ENCODE measurements around the gene ATXN7L3B. TPM values are rescaled to one million over a fixed set of nuclear protein-coding genes. Genes with fewer than 3 reads are reported as not detected.

ATXN7L3B gene
- total RNA-seq, 4 donors from 2014 or later = 35.1 to 42.7 (median 38.1) TPM

DNA sequence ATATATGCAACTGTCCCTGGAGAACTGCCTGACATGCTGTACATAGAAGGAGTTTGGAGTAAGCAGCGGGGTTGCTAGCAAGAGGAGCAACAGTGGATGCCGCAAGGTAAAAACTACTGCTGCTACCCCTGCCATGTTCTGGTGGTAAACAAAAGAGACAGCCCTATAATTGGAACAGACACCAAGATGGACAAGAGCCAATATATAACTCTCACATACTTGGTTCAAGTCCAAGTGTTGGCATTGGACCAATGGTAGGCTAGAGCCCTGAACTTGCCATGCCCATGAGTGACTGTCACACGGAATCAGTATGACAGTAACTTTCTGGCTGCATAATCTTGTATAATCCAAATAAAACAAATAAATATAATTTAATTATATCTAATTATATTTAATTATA lies 13.7 kb downstream of the ATXN7L3B start:
- intact Hi-C loops (cut with DNase I) = no loop called here
- H3K27me3 ChIP-seq = no peaks in the 10 kb centered on the region
- no peaks in the 10 kb centered on the region for H3K9me3 ChIP-seq
- TF ChIP-seq CTCF (IDR thresholded peaks at IDR 0.05) (no peak), POLR2A (IDR thresholded peaks at IDR 0.05) (no peak)
- DNase-seq = no peak
- no peak overlapping the region for H3K27ac ChIP-seq
- H3K36me3 ChIP-seq = no peaks in the 10 kb centered on the region
- no peaks in the 10 kb centered on the region for H3K4me1 ChIP-seq
- 86 to 89% methylated on average over 3 of the region's 3 CpGs for WGBS, 2 donors
- no peak overlapping the region for H3K4me3 ChIP-seq (replicated peaks in 1 of 3)

GRCh38 chr12:74552201-74552600 lies 14.6 kb downstream of the ATXN7L3B start:
- WGBS, 2 donors = 93 to 98% methylated on average over 2 of the region's 2 CpGs
- DNase-seq = no peak
- no peak overlapping the region for H3K27ac ChIP-seq
- intact Hi-C loops (cut with DNase I) = no loop called here
- TF ChIP-seq POLR2A (IDR thresholded peaks at IDR 0.05) (no peak), CTCF (IDR thresholded peaks at IDR 0.05) (no peak)
- H3K4me1 ChIP-seq = no peaks in the 10 kb centered on the region
- H3K27me3 ChIP-seq = no peaks in the 10 kb centered on the region
- H3K4me3 ChIP-seq (replicated peaks in 1 of 3) = no peak overlapping the region
- H3K36me3 ChIP-seq = no peaks in the 10 kb centered on the region
- H3K9me3 ChIP-seq = no peaks in the 10 kb centered on the region

DNA sequence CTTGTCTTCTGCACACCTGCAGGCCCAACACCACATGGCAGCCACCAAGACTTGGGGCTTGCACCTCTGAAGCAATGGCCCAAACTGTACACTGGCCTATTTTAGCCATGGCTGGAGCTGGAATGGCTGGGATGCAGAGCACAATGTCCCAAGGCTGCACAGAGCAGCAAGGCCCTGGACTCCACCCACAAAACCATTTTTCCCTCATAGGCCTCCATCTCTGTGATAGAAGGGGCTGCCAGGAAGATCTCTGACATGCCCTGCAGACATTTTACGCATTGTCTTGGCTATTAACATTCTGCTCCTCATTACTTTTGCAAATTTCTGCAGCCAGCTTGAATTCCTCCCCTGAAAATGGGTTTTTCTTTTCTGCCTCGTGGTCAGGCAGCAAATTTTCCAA lies 22.1 kb downstream of the ATXN7L3B start:
- no peak overlapping the region for H3K4me3 ChIP-seq (replicated peaks in 1 of 3)
- H3K4me1 ChIP-seq = no peaks in the 10 kb centered on the region
- no peak overlapping the region for H3K27ac ChIP-seq
- no peaks in the 10 kb centered on the region for H3K9me3 ChIP-seq
- 64 to 70% methylated on average over 2 of the region's 2 CpGs for WGBS, 2 donors
- no peak for TF ChIP-seq POLR2A (IDR thresholded peaks at IDR 0.05)
- TF ChIP-seq CTCF (IDR thresholded peaks at IDR 0.05) = no peak
- intact Hi-C loops (cut with DNase I) = no loop called here
- no peaks in the 10 kb centered on the region for H3K27me3 ChIP-seq
- no peaks in the 10 kb centered on the region for H3K36me3 ChIP-seq
- DNase-seq = no peak

- intact Hi-C loops (cut with DNase I) = no loop called here
- Histone ChIP-seq H3K4me3 (replicated peaks in 1 of 3) (no peak overlapping the region), H3K9me3 (no peaks in the 10 kb centered on the region), H3K27me3 (no peaks in the 10 kb centered on the region), H3K4me1 (no peaks in the 10 kb centered on the region), H3K27ac (no peak overlapping the region), H3K36me3 (no peaks in the 10 kb centered on the region)
- TF ChIP-seq CTCF (IDR thresholded peaks at IDR 0.05) = no peak
- no peak for TF ChIP-seq POLR2A (IDR thresholded peaks at IDR 0.05)
- no peak for DNase-seq
Measured at GRCh38 chr12:74563927-74564326, 26.3 kb downstream of the ATXN7L3B start.

- H3K4me3 ChIP-seq (replicated peaks in 1 of 3) = no peak overlapping the region
- WGBS, 2 donors = 89 to 93% methylated on average over 2 of the region's 2 CpGs
- no peaks in the 10 kb centered on the region for H3K4me1 ChIP-seq
- intact Hi-C loops (cut with DNase I) = no loop called here
- H3K9me3 ChIP-seq = no peaks in the 10 kb centered on the region
- no peaks in the 10 kb centered on the region for H3K36me3 ChIP-seq
- H3K27me3 ChIP-seq = no peaks in the 10 kb centered on the region
- no peak for TF ChIP-seq POLR2A (IDR thresholded peaks at IDR 0.05)
- no peak for TF ChIP-seq CTCF (IDR thresholded peaks at IDR 0.05)
- no peak for DNase-seq
- no peak overlapping the region for H3K27ac ChIP-seq
Measured at GRCh38 chr12:74578486-74578885, 40.9 kb downstream of the ATXN7L3B start.

Measured in thyroid gland (tissue), 4 donors.